ENCODE measurements around the gene ZBTB40.

The ZBTB40 gene

DNA sequence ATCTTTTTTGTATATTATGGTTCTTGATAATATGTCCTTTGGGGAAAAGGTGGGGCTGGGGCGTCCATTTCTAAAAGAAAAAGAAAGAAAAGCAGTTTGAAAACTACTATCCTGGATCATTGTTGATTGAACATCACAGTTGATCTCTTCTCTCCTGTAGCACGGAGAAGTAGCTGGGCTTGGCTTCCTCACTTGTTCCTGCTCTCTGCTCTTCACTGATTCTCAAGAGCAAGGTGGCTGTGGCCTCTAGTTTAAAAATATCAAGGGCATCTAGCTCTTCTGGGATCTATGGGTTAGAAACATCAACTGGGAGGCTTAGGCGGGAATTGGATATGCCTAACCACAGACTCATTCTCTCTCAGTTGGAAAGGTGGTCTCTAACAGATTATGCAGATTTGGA is 73.6 kb downstream of the ZBTB40 start:
- no peak overlapping the region for H2AFZ ChIP-seq (ENCODE audit: low read length)
- H3K4me3 ChIP-seq (ENCODE audit: low read length, poor library complexity, severe bottlenecking) = no peak overlapping the region
- TF ChIP-seq EZH2phosphoT487 (IDR thresholded peaks at IDR 0.05; ENCODE audit: borderline replicate concordance) = no peak
- TF ChIP-seq, protein P1, sequence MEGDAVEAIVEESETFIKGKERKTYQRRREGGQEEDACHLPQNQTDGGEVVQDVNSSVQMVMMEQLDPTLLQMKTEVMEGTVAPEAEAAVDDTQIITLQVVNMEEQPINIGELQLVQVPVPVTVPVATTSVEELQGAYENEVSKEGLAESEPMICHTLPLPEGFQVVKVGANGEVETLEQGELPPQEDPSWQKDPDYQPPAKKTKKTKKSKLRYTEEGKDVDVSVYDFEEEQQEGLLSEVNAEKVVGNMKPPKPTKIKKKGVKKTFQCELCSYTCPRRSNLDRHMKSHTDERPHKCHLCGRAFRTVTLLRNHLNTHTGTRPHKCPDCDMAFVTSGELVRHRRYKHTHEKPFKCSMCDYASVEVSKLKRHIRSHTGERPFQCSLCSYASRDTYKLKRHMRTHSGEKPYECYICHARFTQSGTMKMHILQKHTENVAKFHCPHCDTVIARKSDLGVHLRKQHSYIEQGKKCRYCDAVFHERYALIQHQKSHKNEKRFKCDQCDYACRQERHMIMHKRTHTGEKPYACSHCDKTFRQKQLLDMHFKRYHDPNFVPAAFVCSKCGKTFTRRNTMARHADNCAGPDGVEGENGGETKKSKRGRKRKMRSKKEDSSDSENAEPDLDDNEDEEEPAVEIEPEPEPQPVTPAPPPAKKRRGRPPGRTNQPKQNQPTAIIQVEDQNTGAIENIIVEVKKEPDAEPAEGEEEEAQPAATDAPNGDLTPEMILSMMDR (conservative IDR thresholded peaks at IDR 0.05; ENCODE audit: low read length) = no peak
- H3K79me2 ChIP-seq (ENCODE audit: insufficient read depth, low read length) = no peaks in the 10 kb centered on the region
- H3F3A ChIP-seq (ENCODE audit: low read depth) = no peaks in the 10 kb centered on the region
- H3K4me1 ChIP-seq (ENCODE audit: insufficient read depth, low read length, poor library complexity, severe bottlenecking) = no peaks in the 10 kb centered on the region
- no peak overlapping the region for H3K9ac ChIP-seq (ENCODE audit: low read depth, low read length, poor library complexity, severe bottlenecking)
- peaks cover 58% of the 10 kb centered on the region; the same call in 1 of the 2 replicates for H3K36me3 ChIP-seq (ENCODE audit: insufficient read depth, low read length)
- no peaks in the 10 kb centered on the region for H3K9me3 ChIP-seq (ENCODE audit: insufficient read depth, low read depth, low read length)
- no peaks in the 10 kb centered on the region for H4K20me1 ChIP-seq (ENCODE audit: insufficient read depth, low read length, poor library complexity, severe bottlenecking)
- H3K27me3 ChIP-seq (ENCODE audit: insufficient read depth, low read length, poor library complexity, severe bottlenecking) = no peaks in the 10 kb centered on the region
- H3K9me2 ChIP-seq (replicated peaks; ENCODE audit: low read depth, low read length) = no peaks in the 10 kb centered on the region
- no peak overlapping the region for H3K4me2 ChIP-seq (ENCODE audit: low read depth, low read length, poor library complexity, severe bottlenecking)

DNA sequence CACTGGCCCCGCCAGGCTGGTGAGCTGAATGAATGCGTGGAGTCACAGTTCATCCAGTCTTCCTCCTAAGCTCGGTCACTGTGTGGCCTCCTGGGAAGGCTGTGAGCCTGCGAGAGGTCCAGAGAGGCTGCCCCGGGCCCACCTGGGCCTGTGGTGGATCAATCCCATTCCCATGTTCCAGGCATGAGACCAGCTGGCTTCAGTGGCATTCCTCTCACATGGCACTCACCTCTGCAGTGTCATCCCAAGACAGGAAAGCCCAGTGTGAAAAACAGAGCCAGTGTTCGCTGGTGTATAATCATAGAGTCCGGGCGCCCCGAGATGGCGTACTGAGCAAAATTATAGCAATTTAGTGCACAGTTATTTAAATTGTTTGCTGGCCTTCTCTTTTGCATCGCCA is 74.0 kb downstream of the ZBTB40 start:
- no peak overlapping the region for H3K4me2 ChIP-seq (ENCODE audit: low read depth, low read length, poor library complexity, severe bottlenecking)
- H3K27me3 ChIP-seq (ENCODE audit: insufficient read depth, low read length, poor library complexity, severe bottlenecking) = no peaks in the 10 kb centered on the region
- H2AFZ ChIP-seq (ENCODE audit: low read length) = no peak overlapping the region
- H3F3A ChIP-seq (ENCODE audit: low read depth) = no peaks in the 10 kb centered on the region
- H3K9me2 ChIP-seq (replicated peaks; ENCODE audit: low read depth, low read length) = no peaks in the 10 kb centered on the region
- no peak for TF ChIP-seq EZH2phosphoT487 (IDR thresholded peaks at IDR 0.05; ENCODE audit: borderline replicate concordance)
- TF ChIP-seq, protein P1 (conservative IDR thresholded peaks at IDR 0.05; ENCODE audit: low read length) = no peak
- no peak overlapping the region for H3K4me3 ChIP-seq (ENCODE audit: low read length, poor library complexity, severe bottlenecking)
- no peak overlapping the region for H3K9ac ChIP-seq (ENCODE audit: low read depth, low read length, poor library complexity, severe bottlenecking)
- no peaks in the 10 kb centered on the region for H3K9me3 ChIP-seq (ENCODE audit: insufficient read depth, low read depth, low read length)
- peaks cover 53% of the 10 kb centered on the region; the same call in 1 of the 2 replicates for H3K36me3 ChIP-seq (ENCODE audit: insufficient read depth, low read length)
- H4K20me1 ChIP-seq (ENCODE audit: insufficient read depth, low read length, poor library complexity, severe bottlenecking) = no peaks in the 10 kb centered on the region
- no peaks in the 10 kb centered on the region for H3K79me2 ChIP-seq (ENCODE audit: insufficient read depth, low read length)
- H3K4me1 ChIP-seq (ENCODE audit: insufficient read depth, low read length, poor library complexity, severe bottlenecking) = no peaks in the 10 kb centered on the region

DNA sequence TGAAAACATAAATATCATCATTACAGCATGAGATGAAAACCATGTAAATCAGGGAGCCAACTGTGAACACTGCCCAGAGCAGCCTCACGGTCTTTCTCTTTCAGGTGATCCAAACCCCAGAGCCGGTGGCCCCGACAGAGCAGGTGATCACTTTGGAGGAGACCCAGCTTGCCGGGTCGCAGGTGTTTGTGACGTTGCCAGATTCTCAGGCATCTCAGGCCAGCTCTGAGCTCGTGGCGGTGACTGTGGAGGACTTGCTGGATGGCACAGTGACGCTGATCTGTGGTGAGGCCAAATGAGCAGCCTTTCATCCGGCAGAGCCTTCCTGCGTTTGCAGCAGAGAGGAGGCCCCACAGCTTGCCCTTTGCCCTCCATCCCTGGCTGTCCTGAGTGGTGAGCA is 74.4 kb downstream of the ZBTB40 start:
- Histone ChIP-seq H3K36me3 (ENCODE audit: insufficient read depth, low read length) (peaks cover 49% of the 10 kb centered on the region; the same call in 1 of the 2 replicates), H3K4me2 (ENCODE audit: low read depth, low read length, poor library complexity, severe bottlenecking) (no peak overlapping the region), H3K27me3 (ENCODE audit: insufficient read depth, low read length, poor library complexity, severe bottlenecking) (no peaks in the 10 kb centered on the region), H4K20me1 (ENCODE audit: insufficient read depth, low read length, poor library complexity, severe bottlenecking) (no peaks in the 10 kb centered on the region), H2AFZ (ENCODE audit: low read length) (no peak overlapping the region), H3K4me3 (ENCODE audit: low read length, poor library complexity, severe bottlenecking) (no peak overlapping the region), H3F3A (ENCODE audit: low read depth) (no peaks in the 10 kb centered on the region), H3K9me3 (ENCODE audit: insufficient read depth, low read depth, low read length) (no peaks in the 10 kb centered on the region), H3K4me1 (ENCODE audit: insufficient read depth, low read length, poor library complexity, severe bottlenecking) (no peaks in the 10 kb centered on the region), H3K9ac (ENCODE audit: low read depth, low read length, poor library complexity, severe bottlenecking) (no peak overlapping the region), H3K9me2 (replicated peaks; ENCODE audit: low read depth, low read length) (no peaks in the 10 kb centered on the region), H3K79me2 (ENCODE audit: insufficient read depth, low read length) (no peaks in the 10 kb centered on the region)
- no peak for TF ChIP-seq EZH2phosphoT487 (IDR thresholded peaks at IDR 0.05; ENCODE audit: borderline replicate concordance)
- TF ChIP-seq, protein P1 (conservative IDR thresholded peaks at IDR 0.05; ENCODE audit: low read length) = no peak
